ENCODE results near the gene ARHGAP4.
A peak's percentile ranks its signal among the peaks of the same experiment; 100 is the strongest.

ARHGAP4 gene

DNA sequence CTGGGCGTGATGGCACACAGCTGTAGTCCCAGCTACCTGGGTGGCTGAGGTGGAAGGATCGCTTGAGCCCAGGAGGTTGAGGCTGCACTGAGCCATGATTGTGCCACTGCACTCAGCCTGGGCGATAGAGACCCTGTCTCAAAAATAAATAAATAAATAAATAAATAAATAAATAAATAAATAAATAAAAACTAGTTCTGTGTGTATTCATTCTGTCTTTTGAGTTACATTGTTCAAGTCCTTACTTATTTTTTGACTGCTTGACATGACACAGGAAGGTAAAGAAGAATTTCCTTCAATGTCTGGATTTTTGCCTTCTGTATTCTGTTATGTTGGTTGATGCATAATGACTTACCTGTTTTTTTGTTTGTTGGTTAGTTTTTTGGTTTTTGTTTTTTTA is 11.0 kb upstream of the ARHGAP4 start:
- DNase-seq (ENCODE audit: low read depth): no peak
- TF ChIP-seq, protein P1, sequence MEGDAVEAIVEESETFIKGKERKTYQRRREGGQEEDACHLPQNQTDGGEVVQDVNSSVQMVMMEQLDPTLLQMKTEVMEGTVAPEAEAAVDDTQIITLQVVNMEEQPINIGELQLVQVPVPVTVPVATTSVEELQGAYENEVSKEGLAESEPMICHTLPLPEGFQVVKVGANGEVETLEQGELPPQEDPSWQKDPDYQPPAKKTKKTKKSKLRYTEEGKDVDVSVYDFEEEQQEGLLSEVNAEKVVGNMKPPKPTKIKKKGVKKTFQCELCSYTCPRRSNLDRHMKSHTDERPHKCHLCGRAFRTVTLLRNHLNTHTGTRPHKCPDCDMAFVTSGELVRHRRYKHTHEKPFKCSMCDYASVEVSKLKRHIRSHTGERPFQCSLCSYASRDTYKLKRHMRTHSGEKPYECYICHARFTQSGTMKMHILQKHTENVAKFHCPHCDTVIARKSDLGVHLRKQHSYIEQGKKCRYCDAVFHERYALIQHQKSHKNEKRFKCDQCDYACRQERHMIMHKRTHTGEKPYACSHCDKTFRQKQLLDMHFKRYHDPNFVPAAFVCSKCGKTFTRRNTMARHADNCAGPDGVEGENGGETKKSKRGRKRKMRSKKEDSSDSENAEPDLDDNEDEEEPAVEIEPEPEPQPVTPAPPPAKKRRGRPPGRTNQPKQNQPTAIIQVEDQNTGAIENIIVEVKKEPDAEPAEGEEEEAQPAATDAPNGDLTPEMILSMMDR (IDR thresholded peaks at IDR 0.05; ENCODE audit: low read length, missing control alignments): no peak

DNA sequence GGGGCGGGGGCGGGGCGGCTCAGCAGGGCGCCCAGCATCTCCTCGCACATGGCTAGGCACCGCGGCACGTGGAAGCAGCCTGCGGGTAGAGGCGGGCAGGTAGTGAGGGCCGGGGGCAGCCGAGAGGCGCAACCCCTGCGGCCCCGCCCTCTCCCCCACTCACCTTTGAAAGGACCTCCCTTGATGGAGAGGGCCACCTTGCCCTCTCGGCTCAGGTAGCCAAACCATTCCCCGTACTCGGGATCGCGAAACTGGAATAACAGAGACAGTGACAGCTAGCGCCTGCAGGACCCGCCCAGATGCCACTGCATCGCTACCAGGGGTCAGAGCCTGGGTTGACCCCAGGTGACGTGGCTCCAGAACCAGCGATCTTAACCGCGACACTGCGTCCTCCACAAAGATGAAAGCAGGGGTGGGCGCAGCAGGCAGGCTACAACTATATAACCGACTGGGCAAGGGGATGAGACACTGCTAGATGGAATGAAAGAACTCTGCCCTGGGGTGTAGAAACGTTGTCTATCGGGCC is 9.3 kb upstream of the ARHGAP4 start:
- no peak for DNase-seq (ENCODE audit: low read depth)
- H3K4me3 ChIP-seq (replicated peaks; ENCODE audit: low read depth, low read length): peak overlapping the region; percentile 43
- TF ChIP-seq, protein P1 (IDR thresholded peaks at IDR 0.05; ENCODE audit: low read length, missing control alignments): no peak

More for the DNA sequence above, 11.0 kb upstream of the ARHGAP4 start:
- H3K4me3 ChIP-seq (replicated peaks; ENCODE audit: low read depth, low read length): no peak overlapping the region

DNA sequence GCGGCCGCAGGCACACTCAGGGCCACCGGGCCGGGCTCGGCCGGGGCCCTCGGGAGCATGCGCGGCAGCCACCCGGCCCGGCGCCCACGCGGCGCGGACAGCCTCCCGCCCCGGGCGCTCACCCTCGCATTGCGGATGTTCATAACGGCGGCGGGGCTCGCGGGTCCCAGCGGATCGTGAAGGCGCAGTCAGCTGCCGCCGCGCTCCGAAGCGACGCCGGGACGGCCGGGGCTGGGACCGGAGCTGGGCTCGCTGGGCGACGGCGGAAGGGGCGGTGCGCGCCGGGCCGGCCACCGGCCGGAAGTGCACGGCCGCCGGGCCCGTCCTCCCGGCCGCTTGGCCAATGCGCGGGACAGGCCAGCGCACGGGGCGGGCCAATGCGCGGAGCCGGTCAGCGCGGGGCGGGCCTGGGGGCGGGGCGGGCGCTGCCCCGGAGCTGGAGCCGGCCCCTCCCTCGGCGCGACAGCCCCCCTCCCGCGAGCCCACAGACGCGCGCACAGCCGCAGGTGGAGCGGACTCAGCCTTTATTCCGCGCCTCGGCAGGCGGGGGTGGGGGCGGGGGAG is 8.8 kb upstream of the ARHGAP4 start, which contains the start of gene NAA10:
TSS of gene NAA10 (minus strand) at position 276 of the 564 bp plus-strand sequence. CDS start at position 143, 133 bp downstream.
- TF ChIP-seq, protein P1 (IDR thresholded peaks at IDR 0.05; ENCODE audit: low read length, missing control alignments): no peak
- peak; percentile 64 for DNase-seq (ENCODE audit: low read depth)
- H3K4me3 ChIP-seq (replicated peaks; ENCODE audit: low read depth, low read length): peak within 1 kb of the TSS; percentile 69

DNA sequence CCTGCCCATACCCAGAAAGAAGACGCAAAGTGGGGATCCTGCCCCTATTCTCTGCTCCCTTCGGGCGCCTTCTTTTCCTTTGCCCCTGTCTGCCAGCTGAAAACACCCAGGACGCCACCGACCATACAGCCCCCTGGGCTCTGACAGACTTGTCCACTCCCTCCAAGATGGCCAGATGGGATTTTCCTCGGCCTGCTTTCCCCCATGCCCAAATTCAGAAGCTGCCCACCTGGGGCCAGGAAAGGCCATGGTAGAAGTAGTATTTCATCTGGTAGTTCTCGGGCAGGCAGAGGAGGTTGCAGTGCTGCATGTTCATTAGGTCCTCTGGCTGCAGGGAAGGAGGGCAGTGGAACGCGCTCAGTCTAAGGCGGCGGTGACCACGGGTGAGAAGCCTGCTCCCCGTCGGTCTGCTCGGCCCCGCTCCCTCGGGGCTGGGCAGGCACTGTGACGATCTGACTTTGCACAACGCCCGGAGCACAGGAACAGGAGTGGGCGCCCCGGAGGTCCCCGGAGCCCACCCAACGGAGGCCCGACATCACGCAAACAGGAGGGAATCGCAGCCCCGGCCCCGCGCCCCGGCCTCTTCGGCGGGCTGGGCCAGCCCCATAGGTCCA is 8.2 kb upstream of the ARHGAP4 start:
- H3K4me3 ChIP-seq (replicated peaks; ENCODE audit: low read depth, low read length): peak overlapping the region; percentile 69
- no peak for DNase-seq (ENCODE audit: low read depth)
- TF ChIP-seq, protein P1 (IDR thresholded peaks at IDR 0.05; ENCODE audit: low read length, missing control alignments): no peak

DNA sequence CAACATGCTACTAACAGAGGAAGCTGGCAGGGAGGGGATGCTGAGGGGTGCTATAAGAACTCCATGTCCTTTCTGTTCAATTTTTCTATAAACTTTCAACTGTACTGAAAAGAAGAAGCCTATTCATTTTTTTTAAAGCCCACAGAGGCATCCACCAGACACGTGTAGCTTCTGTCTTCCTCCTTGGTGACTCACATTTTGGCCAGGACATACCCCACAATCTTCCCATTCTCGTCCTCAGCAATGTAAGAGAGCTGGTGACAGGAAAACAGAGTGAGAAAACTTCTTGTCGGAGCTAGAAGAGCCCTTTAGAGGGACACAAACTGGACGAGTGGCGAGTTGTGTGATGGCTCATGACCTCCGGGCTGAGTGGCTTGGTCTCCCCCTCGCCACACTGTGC is 7.7 kb upstream of the ARHGAP4 start:
- DNase-seq (ENCODE audit: low read depth): peak; percentile 36
- TF ChIP-seq, protein P1 (IDR thresholded peaks at IDR 0.05; ENCODE audit: low read length, missing control alignments): no peak

GRCh38 chrX:153932220-153932915 is 6.3 kb upstream of the ARHGAP4 start:
- DNase-seq (ENCODE audit: low read depth): no peak
- TF ChIP-seq, protein P1 (IDR thresholded peaks at IDR 0.05; ENCODE audit: low read length, missing control alignments): no peak
- H3K4me3 ChIP-seq (replicated peaks; ENCODE audit: low read depth, low read length): no peak overlapping the region

More for the DNA sequence above, 7.7 kb upstream of the ARHGAP4 start:
- H3K4me3 ChIP-seq (replicated peaks; ENCODE audit: low read depth, low read length): peak overlapping the region; percentile 69
